Measurements from ENCODE around the gene RTTN.
"Not testable (repeated sequence)": the region's sequence is repeated elsewhere in the genome, so short reads cannot be mapped to it uniquely, and the experiment has no call there.

Gene RTTN

GRCh38 chr18:70154591-70155194, 50.8 kb downstream of the RTTN start:
- in situ Hi-C loops (cut with HindIII; ENCODE audit: low sequenced_read_pairs) = no loop called here

GRCh38 chr18:70151614-70152013, 53.9 kb downstream of the RTTN start:
- in situ Hi-C loops (cut with HindIII; ENCODE audit: low sequenced_read_pairs) = no loop called here

GRCh38 chr18:70149616-70150301, 55.7 kb downstream of the RTTN start:
- in situ Hi-C loops (cut with HindIII; ENCODE audit: low sequenced_read_pairs) = no loop called here

GRCh38 chr18:70149156-70149555, 56.3 kb downstream of the RTTN start:
- in situ Hi-C loops (cut with HindIII; ENCODE audit: low sequenced_read_pairs) = no loop called here

- in situ Hi-C loops (cut with HindIII; ENCODE audit: low sequenced_read_pairs) = no loop called here
Measured at GRCh38 chr18:70148039-70148938, 57.2 kb downstream of the RTTN start.

GRCh38 chr18:70146174-70146573, 59.3 kb downstream of the RTTN start:
- in situ Hi-C loops (cut with HindIII; ENCODE audit: low sequenced_read_pairs) = no loop called here

- in situ Hi-C loops (cut with HindIII; ENCODE audit: low sequenced_read_pairs) = no loop called here
Measured at GRCh38 chr18:70142001-70142400, 63.5 kb downstream of the RTTN start.

GRCh38 chr18:70139138-70139537, 66.3 kb downstream of the RTTN start:
- in situ Hi-C loops (cut with HindIII; ENCODE audit: low sequenced_read_pairs) = no loop called here

GRCh38 chr18:70135604-70136003, 69.9 kb downstream of the RTTN start:
- in situ Hi-C loops (cut with HindIII; ENCODE audit: low sequenced_read_pairs) = no loop called here

GRCh38 chr18:70132999-70133398, 72.5 kb downstream of the RTTN start:
- in situ Hi-C loops (cut with HindIII; ENCODE audit: low sequenced_read_pairs) = no loop called here

- in situ Hi-C loops (cut with HindIII; ENCODE audit: low sequenced_read_pairs) = no loop called here
Measured at GRCh38 chr18:70128271-70128670, 77.2 kb downstream of the RTTN start.

- in situ Hi-C loops (cut with HindIII; ENCODE audit: low sequenced_read_pairs) = no loop called here
Measured at GRCh38 chr18:70127359-70127758, 78.1 kb downstream of the RTTN start.

- in situ Hi-C loops (cut with HindIII; ENCODE audit: low sequenced_read_pairs) = no loop called here
Measured at GRCh38 chr18:70126832-70127231, 78.7 kb downstream of the RTTN start.

GRCh38 chr18:70124139-70124538, 81.3 kb downstream of the RTTN start:
- in situ Hi-C loops (cut with HindIII; ENCODE audit: low sequenced_read_pairs) = no loop called here

GRCh38 chr18:70121842-70122241, 83.6 kb downstream of the RTTN start:
- in situ Hi-C loops (cut with HindIII; ENCODE audit: low sequenced_read_pairs) = no loop called here

GRCh38 chr18:70116949-70117348, 88.5 kb downstream of the RTTN start:
- in situ Hi-C loops (cut with HindIII; ENCODE audit: low sequenced_read_pairs) = no loop called here

GRCh38 chr18:70113511-70113910, 92.0 kb downstream of the RTTN start:
- in situ Hi-C loops (cut with HindIII; ENCODE audit: low sequenced_read_pairs) = no loop called here

- in situ Hi-C loops (cut with HindIII; ENCODE audit: low sequenced_read_pairs) = no loop called here
Measured at GRCh38 chr18:70110678-70111077, 94.8 kb downstream of the RTTN start.

- in situ Hi-C loops (cut with HindIII; ENCODE audit: low sequenced_read_pairs) = no loop called here
Measured at GRCh38 chr18:70107091-70107490, 98.4 kb downstream of the RTTN start.

GRCh38 chr18:70102854-70103253, 102.6 kb downstream of the RTTN start:
- in situ Hi-C loops (cut with HindIII; ENCODE audit: low sequenced_read_pairs) = not testable (repeated sequence)

GRCh38 chr18:70089858-70090257, 115.6 kb downstream of the RTTN start:
- in situ Hi-C loops (cut with HindIII; ENCODE audit: low sequenced_read_pairs) = no loop called here

- in situ Hi-C loops (cut with HindIII; ENCODE audit: low sequenced_read_pairs) = no loop called here
Measured at GRCh38 chr18:70086085-70086484, 119.4 kb downstream of the RTTN start.
